Adrenal gland (tissue), 12 donors: ENCODE measurements around the gene ATG2B. TPM values are rescaled to one million over a fixed set of nuclear protein-coding genes. Genes with fewer than 3 reads are reported as not detected.

Experiments used
- DNase-seq, 7 donors: peaks; one replicate each; pipeline ENCODE4 v3.0.0-alpha.2; 2019 to 2020
- H3K27ac ChIP-seq, 5 donors: fragments of 200-600 bp; sonication (generic) in 4 of 5; 1 replicate in 3 of 5; 2 replicates in 2 of 5; pipeline versions ENCODE4 v1.5.1 to v1.8.0; 2016 to 2020; ENCODE audit warnings: mild to moderate bottlenecking in 1 of 5
- H3K27me3 ChIP-seq: fragments of 200-600 bp; 2 replicates; pipeline ENCODE4 v1.8.0; 2021
- H3K36me3 ChIP-seq, 2 donors: fragments of 200-600 bp; replicated peaks in 1 of 2; 1 replicate in 1 of 2; 2 replicates in 1 of 2; pipeline versions ENCODE4 v1.5.1 to v1.8.0; 2018 to 2022
- H3K4me1 ChIP-seq, 2 donors: fragments of 200-600 bp; replicated peaks in 1 of 2; 1 replicate in 1 of 2; 2 replicates in 1 of 2; pipeline versions ENCODE4 v1.5.1 to v1.8.0; 2018 to 2021
- H3K4me3 ChIP-seq, 4 donors: fragments of 200-600 bp; sonication (generic) in 3 of 4; one replicate each; pipeline ENCODE4 v1.5.1; 2016 to 2018
- H3K9me3 ChIP-seq, 3 donors: fragments of 200-600 bp; sonication (generic) in 1 of 3; replicated peaks in 1 of 3; 1 replicate in 2 of 3; 2 replicates in 1 of 3; pipeline versions ENCODE4 v1.5.1 to v1.8.0; 2016 to 2021
- CTCF ChIP-seq, 6 experiments: fragments of 450-650 bp in 4 of 6; fragments of 200-600 bp in 2 of 6; sonication (generic) in 1 of 6; IDR thresholded peaks; 1 replicate in 5 of 6; 2 replicates in 1 of 6; pipeline versions ENCODE4 v1.5.1 to v1.8.0; 2016 to 2021; ENCODE audit warnings: antibody characterized with exemption in 6 of 6, mild to moderate bottlenecking in 2 of 6, moderate library complexity in 1 of 6
- POLR2A ChIP-seq, 2 donors: fragments of 450-650 bp; IDR thresholded peaks; one replicate each; pipeline ENCODE4 v1.6.1; 2017; ENCODE audit warnings: antibody characterized with exemption in 2 of 2, mild to moderate bottlenecking in 2 of 2, moderate library complexity in 1 of 2
- WGBS, 4 donors: extraction: QIAGEN DNeasy Blood & Tissue Kit in 2 of 4; methylation state at CpG; one replicate each; pipeline versions ENCODE4 v1.1.5 to v1.1.7; 2013 to 2017; 5-methylcytosine and 5-hydroxymethylcytosine counted together
- intact Hi-C, 2 donors: fragments of 100-400 bp; cut with DNase I; formaldehyde crosslinking; loops; one replicate each; pipeline versions ENCODE4 v1.14.1 to v1.15.0; 2022 to 2023
- polyA plus RNA-seq, 3 donors: library from polyadenylated mRNA; stranded (reverse); fragments of 200-250 nt in 2 of 3; fragments of 350-450 nt in 1 of 3; fragmentation: Illumina TruSeq in 1 of 3; extraction: RNeasy Lipid Tissue Mini Kit (QIAGEN cat#74804) in 1 of 3; gene quantifications; one replicate each; pipeline ENCODE4 v1.2.3, GENCODE V29; 2013 to 2014
- total RNA-seq, 9 donors: library from RNA; depleted of rRNA in 4 of 9; stranded (reverse); fragments of >200 nt in 4 of 9; fragments of 120-200 nt in 1 of 9; fragmentation: NEBNext Ultra II Directional in 1 of 9; extraction: Animal tissue kit (Norgen Biotek cat#: 25700) in 1 of 9; gene quantifications; one replicate each; pipeline versions ENCODE4 v1.1.0 to v1.2.4, GENCODE V29; 2013 to 2023
- donor health status: healthy with polysubstance abuse.
- donor health status: Bipolar disorder and iron deficiency.
- donor health status: DM: yes; HTN: yes; CAD: no.
- donor health status: DM: no; HTN: no; CAD: no.
- donor health status: DM: no; HTN: no; CAD: no.
- donor health status: DM: yes; HTN: yes; CAD: no.

ATG2B gene
- total and polyA plus RNA-seq, 12 donors: 8.3 to 34.8 (median 18.5) TPM

GRCh38 chr14:96252323-96252998, 110.7 kb downstream of the ATG2B start:
- H3K9me3 ChIP-seq: no peaks in the 10 kb centered on the region
- intact Hi-C loops: no loop called here
- H3K4me3 ChIP-seq: no peak overlapping the region
- no peak for DNase-seq
- H3K27me3 ChIP-seq: peaks cover 2% of the 10 kb centered on the region
- no peak for TF ChIP-seq POLR2A (IDR thresholded peaks at IDR 0.05)
- H3K4me1 ChIP-seq: no peaks in the 10 kb centered on the region
- 85 to 93% (median 87%) methylated on average over 14 to 19 of the region's 19 CpGs for WGBS, 4 donors
- H3K36me3 ChIP-seq: no peaks in the 10 kb centered on the region
- no peak overlapping the region for H3K27ac ChIP-seq

- no peaks in the 10 kb centered on the region for H3K9me3 ChIP-seq
- WGBS, 4 donors: 83 to 84% (median 83%) methylated on average over 4 of the region's 4 CpGs
- H3K4me3 ChIP-seq: no peak overlapping the region
- intact Hi-C loops: no loop called here
- no peak overlapping the region for H3K27ac ChIP-seq
- TF ChIP-seq POLR2A (IDR thresholded peaks at IDR 0.05) (no peak), CTCF (IDR thresholded peaks at IDR 0.05) (no peak)
- no peaks in the 10 kb centered on the region for H3K36me3 ChIP-seq
- H3K4me1 ChIP-seq: no peaks in the 10 kb centered on the region
- peaks cover 2% of the 10 kb centered on the region for H3K27me3 ChIP-seq
- DNase-seq: no peak
Observed at GRCh38 chr14:96251656-96252155, 111.4 kb downstream of the ATG2B start.

- Histone ChIP-seq H3K4me1 (no peaks in the 10 kb centered on the region), H3K27me3 (peaks cover 2% of the 10 kb centered on the region), H3K36me3 (no peaks in the 10 kb centered on the region), H3K4me3 (no peak overlapping the region), H3K27ac (no peak overlapping the region), H3K9me3 (no peaks in the 10 kb centered on the region)
- WGBS, 4 donors: 55 to 71% (median 62%) methylated on average over 3 of the region's 3 CpGs
- TF ChIP-seq CTCF (IDR thresholded peaks at IDR 0.05) (no peak), POLR2A (IDR thresholded peaks at IDR 0.05) (no peak)
- DNase-seq: no peak
- intact Hi-C loops: no loop called here
Observed at GRCh38 chr14:96250485-96250884, 112.7 kb downstream of the ATG2B start.

GRCh38 chr14:96249029-96249428, 114.1 kb downstream of the ATG2B start:
- WGBS, 4 donors: 50 to 64% (median 59%) methylated on average over 4 to 5 of the region's 5 CpGs

More at GRCh38 chr14:96249029-96249428, 114.1 kb downstream of the ATG2B start:
- no peaks in the 10 kb centered on the region for H3K36me3 ChIP-seq
- H3K27ac ChIP-seq: no peak overlapping the region
- no peaks in the 10 kb centered on the region for H3K4me1 ChIP-seq
- DNase-seq: no peak
- TF ChIP-seq POLR2A (IDR thresholded peaks at IDR 0.05): no peak
- TF ChIP-seq CTCF (IDR thresholded peaks at IDR 0.05): no peak
- H3K9me3 ChIP-seq: no peaks in the 10 kb centered on the region
- H3K27me3 ChIP-seq: peaks cover 2% of the 10 kb centered on the region
- H3K4me3 ChIP-seq: no peak overlapping the region
- intact Hi-C loops: no loop called here
